HL-60/S4 (cell line): ENCODE measurements around the gene ATP2C2.

Source experiments
- in situ Hi-C: fragments of 300-500 bp; cut with MboI; formaldehyde crosslinking; loops from 2 replicates; pipeline ENCODE4 v1.14.3; 2022; ENCODE audit warnings: low sequenced_read_pairs

Gene ATP2C2

DNA sequence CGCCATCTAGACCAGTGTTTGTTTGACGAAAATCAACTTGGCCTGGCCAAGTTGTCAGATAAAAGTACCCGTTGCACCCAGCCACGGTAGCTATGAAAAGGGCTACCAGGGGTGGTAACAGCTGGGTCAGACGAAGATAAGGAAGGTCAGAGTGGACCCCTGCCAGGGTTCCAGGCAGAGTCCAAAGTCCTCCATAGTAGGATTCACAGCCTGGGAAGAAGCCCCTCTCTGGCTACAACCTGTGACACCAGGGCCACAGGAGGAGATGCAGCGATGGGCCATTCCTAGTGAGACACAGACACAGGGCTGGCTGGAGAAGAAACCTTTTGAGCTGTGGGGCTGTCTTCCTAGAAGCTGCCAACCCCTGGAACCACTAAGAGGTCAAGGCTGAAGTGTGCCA, 96.8 kb downstream of the ATP2C2 start:
- in situ Hi-C loops: no loop called here

DNA sequence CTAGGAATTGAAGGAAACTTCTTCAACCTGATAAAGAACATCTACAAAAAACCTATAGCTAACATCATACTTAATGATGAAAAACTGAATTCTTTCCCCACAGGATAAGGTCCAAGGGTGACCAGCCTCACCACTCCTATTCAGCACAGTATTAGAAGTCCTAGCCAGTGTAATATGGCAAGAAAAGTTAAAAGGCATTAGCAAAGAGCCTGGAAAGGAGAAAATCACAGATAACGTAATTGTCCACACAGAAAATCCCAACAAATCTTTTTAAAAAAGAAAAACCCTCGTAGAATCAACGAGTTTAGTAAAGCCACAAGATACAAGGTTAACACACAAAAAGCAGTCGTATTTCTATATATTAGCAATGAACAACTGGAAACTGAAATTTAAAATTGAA, 98.4 kb downstream of the ATP2C2 start:
- in situ Hi-C loops: no loop called here

DNA sequence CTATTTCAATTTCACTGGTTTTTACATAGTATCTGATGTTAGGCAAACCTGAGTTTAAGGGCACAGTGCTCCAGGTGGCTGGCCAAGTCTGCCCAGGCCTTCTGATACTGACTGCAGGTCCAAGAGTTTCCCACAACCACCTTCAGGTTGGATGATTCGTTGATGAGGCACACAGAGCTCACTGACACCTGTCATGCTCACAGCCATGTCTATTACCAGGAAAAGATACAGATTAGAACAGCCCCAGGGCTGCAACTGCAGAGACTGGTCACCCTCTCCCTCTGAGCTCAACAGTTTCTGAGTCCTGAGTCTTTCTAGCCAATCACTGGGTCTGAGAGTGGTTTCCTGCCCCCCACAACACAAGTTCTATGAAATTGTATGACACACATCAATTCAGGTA, 98.9 kb downstream of the ATP2C2 start:
- in situ Hi-C loops: no loop called here

DNA sequence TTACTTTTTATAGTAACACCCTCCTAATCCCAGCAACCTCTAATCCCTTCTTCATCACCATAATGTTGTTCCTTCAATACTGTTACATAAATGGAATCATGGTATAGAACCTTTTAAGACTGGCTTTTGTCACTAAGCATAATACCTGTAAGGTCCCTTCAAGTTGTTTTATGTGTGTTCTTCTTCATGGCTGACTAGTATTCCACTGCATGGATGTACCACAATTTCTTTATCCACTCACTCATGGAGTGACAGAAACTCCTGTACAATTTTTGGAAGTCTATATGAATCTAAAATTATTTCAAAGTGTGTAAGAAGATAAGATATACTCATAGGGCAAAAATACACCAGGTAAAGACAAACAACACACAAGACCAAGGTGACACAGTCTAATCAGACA, 99.4 kb downstream of the ATP2C2 start:
- in situ Hi-C loops: no loop called here

DNA sequence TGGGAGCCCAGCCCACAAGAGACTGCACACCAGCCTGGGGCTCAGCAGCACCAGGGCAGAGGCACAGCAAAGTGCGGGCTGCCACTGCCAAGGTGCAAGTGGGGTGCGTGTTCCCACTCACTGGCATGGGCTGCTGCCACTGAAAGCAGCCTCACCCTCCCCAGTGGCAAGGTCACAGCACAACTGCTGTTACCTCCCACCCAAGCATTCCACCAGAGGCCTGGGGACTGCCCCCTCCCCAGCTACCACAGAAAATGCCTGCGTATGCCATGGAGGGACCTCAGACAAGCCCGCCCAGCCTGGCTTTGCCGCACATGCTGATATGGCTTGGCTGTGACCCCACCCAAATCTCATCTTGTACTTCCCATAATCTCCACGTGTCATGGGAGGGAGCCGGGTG, 103.0 kb downstream of the ATP2C2 start:
- in situ Hi-C loops: no loop called here

DNA sequence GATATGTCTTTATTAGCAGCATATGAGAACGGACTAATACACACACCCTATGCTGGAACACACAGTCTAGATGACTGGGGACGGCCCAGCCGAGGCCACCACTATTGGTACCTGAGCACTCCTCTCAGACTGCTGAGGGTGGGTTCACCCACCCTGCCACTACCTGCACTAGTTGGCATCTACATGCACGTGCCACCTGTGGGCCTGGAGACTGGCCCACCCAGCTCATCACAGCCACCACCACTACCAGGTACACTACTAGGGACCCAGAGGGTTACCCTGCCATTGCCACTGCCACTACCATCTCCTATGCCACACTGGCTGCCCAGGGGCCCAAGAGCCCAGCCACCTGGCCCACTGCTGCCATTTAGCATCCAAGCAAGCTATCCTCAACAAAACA, 103.6 kb downstream of the ATP2C2 start:
- in situ Hi-C loops: no loop called here

DNA sequence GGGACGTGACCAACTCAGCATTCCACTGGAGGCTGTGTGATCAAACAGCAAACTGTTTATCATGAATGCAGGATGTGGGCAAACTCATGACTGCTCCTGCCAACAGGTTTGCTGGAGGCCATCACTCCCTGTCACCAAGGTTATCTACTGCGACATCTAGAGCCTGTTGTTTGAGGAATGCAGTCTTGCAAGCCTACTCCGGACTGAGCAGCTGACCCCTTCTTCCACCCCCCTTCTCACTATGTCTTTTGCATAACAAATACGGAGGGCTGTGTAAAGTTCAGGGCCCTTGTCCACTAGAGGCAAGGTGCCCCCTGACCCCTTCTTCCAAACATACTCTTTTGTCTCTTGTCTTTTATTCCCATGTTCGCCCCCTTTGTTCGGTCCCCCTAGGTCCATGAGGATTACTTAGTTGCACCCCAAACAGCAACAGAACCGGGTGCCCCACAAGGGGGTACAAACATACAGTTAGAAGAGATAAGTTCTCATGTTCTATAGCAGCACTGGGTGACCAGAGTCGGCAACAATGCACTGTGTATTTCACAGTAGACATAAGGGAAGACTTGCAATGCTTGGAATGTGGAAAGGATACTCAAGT, 107.4 kb downstream of the ATP2C2 start:
- in situ Hi-C loops: loop anchor here (25.0 kb wide), 2 partner anchors 188 to 513 kb away; partner anchors contain the start of genes NECAB2, OSGIN1 and WFDC1

DNA sequence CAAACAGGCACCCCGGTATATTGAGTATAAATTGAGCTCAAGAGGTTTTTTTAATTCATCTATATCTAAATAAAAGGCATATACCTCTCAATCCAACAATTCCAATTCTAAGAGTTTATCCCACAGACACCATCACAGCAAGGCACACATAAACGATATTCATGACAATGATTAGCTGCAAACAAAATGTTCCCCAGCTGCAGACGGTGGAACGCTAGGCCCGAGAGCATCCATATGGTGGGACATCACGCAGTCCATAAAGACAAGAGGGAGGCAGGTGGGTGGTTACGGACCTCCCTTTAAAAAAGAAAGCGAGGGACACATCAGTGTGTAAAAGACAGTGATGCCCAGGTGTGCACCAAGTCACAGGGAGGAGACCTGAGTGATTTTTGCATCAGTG, 108.1 kb downstream of the ATP2C2 start:
- in situ Hi-C loops: loop anchor here (25.0 kb wide), 2 partner anchors 189 to 514 kb away; partner anchors contain the start of genes NECAB2, OSGIN1 and WFDC1

DNA sequence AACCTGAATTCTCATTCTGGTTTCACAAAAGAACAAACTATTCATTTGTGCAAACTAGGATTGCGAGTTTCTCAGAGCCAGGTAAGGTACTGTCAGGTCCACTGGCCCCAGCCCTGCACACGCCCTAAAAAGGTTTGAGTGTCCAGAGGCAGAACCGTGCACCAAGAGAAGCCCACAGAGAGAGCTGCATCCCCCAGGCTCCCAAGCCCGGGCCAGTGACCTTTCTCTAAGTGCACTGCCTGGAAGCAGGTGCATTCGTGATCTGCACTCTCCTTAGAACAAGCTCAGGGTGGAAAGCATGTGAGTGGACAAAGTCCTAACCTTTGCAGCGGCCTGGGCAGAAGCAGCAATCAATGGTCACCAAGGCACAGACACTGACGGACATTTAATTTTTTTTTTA, 109.3 kb downstream of the ATP2C2 start:
- in situ Hi-C loops: loop anchor here (25.0 kb wide), 2 partner anchors 190 to 515 kb away; partner anchors contain the start of genes NECAB2, OSGIN1 and WFDC1

DNA sequence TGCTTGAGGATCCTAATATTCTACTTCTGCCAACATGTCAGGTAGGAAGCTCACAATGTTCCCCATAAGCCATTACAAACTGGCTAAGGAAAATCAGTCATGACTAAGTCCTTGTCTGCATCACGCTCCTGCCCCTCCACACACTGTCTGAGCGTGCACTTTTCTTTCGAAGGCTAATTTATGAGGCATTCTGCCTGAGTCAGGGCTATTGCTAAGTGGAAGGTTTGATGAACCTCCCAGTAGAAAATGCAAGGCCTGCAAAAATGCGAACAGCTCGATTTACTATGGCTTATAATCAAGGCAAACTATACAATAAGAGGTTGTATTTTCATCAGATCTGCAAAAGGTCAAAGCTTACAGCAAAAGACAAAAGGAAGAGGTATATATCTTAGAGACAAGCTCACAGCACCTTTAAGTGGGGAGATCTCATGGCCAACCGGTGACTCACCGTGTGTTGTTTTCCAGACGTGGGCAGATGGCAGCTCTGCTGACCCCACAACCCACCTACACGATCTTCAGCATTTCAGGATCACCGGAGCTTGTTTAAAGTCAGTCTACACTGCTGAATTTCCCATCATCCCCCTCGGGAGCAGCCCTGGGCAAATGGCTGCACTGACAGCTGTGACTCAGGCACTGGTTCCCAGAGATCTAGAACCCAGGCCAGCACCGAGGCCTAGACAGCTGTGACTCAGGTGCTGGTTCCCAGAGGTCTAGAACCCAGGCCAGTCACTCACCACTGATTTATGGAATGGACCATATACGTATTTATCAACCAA, 110.0 kb downstream of the ATP2C2 start:
- in situ Hi-C loops: loop anchor here (25.0 kb wide), 2 partner anchors 191 to 516 kb away; partner anchors contain the start of genes NECAB2, OSGIN1 and WFDC1

DNA sequence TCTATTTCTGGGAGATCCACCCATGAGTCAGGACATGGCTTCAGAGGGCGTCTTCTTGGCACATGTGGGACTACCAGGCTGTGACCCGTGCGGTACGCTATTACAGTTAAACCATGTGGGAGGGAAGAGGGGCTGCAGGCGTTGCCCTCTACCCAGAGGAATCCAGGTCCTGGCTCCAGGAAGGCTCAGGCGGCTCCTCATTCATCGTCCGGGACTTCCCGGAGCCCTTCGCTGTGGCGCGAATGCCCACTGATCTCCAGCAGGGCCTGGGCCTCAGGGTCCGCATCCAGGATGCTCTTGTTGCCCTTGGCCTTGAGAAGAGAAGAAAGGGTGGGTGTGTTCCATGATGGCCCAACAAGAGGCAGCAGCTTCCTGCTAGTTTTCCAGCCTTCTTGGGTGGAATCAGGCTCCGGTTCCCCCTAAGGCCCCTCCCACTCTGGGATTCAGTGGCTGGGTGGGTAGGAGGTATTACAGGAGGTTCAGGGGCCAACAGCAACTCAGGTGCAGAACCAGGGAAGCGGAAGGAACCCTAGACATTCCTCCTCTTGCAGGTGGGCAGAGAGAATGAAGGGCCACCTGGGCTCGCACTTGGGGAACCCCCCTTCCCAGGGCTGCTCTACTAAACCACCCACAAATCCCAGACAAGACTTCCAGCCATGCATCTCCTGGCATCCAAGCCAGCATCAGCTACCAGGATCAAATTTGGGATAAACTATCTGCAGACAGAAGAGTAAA, 111.5 kb downstream of the ATP2C2 start:
- in situ Hi-C loops: loop anchor here (25.0 kb wide), 2 partner anchors 193 to 518 kb away; partner anchors contain the start of genes NECAB2, OSGIN1 and WFDC1

DNA sequence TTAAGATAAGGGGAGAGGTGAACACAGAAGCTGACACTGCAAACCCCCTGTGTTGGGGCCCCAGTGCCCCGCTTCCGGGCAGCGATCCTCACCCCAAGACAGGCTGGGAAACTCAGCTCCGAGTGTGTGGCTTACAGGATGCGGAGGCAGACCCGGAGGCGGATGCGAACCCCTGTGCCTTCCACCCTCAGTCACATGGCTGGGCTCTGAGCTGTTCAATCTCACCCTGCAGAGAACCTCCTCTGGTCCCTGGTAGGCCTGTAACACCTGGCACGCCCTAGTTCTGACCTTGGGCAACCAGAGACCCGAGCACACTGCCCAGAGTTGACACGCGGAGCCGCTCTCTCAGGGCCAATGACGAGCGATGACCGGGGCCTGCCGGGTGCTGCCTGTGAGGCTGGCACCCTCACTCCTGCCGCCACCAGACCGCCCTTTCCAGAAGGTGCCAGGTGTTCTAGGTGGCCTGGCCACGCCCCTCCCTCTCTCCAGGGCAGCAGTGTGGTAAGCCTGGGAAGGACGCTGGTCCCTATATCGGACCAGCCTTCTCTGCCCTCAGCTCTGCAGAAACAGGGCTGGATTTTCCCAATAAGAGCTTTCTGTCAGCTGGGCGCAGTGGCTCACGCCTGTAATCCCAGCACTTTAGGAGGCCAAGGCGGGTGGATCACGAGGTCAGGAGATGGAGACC, 112.9 kb downstream of the ATP2C2 start:
- in situ Hi-C loops: loop anchor here (25.0 kb wide), 2 partner anchors 194 to 519 kb away; partner anchors contain the start of genes NECAB2, OSGIN1 and WFDC1

DNA sequence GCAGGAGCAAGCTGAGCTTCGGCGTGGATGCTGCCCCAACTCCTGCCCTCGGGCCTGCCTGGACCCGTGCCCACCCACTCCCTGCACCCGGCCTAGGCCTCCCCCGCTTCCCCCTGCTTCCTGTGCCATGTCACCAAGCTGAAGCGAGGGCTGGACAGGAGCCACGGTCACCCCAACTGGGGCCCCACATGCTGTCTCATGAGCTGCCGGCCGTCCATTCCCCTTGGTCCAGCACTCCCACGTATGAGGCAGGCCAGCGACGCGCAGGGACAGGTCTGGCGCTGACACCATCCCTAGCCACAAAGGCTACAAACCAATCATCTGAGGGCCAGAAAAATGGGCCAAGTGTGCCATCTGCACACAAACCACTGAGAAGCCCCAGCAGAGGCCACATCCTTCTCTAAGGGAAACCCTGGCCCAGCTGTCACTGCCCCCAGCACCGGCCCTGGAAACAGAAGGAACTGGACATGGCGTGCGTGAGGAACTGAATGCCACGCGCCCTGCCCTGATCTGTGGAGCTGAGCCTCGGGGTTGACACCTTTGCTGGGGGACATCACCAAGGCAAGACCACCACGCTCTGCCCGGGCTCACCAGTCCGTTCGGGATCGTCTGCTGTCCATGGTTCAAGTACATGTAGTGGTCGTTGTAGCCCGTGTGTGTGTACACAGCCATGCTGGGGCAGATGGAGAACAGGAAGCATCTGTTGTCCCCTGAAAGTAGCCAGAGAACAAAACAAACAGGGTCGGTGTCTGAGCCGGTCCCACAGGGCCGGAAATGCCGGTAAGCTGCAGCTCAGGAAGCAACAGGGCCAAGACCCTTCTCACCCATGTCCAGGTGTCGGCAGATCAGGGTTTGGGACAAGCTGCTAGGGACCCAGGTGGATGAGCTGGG, 113.9 kb downstream of the ATP2C2 start:
- in situ Hi-C loops: loop anchor here (25.0 kb wide), 2 partner anchors 195 to 520 kb away; partner anchors contain the start of genes NECAB2, OSGIN1 and WFDC1

DNA sequence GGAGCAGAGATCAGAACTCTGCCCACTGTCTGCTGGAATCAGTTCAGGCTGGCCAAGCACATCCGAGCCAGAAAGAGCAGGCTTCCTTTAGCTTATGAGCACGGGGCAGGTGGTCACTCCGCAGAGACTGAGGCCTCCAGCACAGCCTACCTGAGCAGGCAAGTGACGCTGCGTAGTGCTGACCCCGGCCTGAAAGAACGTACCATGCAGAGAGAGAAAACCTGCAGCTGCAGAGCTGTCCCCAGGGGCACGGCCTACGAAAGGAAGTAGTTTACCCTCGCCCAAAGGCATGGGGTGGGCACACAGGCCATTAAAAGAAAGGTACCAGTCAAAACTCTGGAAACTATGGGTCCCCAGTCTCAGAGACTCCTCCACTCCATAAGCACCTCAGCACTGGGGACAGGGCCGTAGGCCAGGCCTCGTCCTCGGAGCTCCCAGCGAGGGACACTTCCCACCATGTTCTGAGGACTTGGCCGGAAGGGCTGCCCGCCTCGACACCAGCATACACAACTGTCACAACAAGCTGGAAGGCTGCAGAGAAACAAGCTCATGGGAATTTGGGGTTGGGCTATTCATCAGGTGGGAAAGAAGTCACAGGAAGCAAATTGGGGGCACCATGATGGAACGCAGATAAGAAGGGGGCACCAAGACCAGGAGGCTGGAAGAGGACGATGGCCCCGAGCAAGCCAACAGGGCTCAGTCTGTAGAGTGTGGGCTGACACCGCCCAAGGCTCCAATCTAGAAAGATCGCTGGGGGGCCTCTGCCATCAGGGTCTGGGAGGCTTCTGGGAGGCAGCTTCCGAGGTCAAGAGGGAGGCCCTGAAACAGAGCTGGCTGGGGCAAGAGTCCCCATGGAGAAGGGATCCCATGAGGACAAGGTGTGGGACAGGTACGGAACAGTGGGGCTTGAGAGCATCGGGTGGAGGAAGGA, 114.9 kb downstream of the ATP2C2 start:
- in situ Hi-C loops: loop anchor here (25.0 kb wide), 2 partner anchors 196 to 521 kb away; partner anchors contain the start of genes NECAB2, OSGIN1 and WFDC1

DNA sequence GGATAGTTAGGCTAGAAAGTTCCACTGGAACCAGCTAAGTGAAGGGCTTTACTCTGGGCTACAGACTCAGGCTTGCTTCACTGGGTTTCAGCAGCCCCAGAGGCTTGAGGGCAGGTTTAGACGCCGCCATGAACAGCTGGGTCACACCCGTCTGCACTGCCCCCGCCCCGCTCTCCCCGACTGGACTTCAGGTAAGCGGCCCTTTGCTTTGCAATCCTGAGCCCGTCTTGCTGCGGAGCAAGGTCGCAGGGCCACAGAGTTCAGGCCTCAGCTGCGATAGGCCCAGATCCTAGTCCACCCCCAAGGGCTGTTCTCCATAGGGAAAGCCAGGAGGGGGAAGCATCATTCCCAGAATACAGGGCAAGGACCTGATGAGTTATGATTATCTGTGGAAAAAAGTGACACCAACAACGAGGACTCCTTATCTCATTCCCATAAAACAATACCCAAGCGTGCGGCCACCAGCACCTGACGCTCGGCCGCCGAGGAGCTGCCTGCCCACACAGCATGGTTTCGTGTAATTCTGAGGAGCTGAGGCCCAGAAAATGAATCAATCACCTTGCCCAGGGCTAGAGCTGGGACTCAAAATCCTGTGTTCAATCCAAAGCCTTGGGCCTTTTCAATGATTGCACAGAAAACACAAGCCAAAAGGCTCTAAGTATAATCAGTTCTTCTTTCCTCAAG, 115.7 kb downstream of the ATP2C2 start:
- in situ Hi-C loops: loop anchor here (25.0 kb wide), 2 partner anchors 197 to 522 kb away; partner anchors contain the start of genes NECAB2, OSGIN1 and WFDC1

DNA sequence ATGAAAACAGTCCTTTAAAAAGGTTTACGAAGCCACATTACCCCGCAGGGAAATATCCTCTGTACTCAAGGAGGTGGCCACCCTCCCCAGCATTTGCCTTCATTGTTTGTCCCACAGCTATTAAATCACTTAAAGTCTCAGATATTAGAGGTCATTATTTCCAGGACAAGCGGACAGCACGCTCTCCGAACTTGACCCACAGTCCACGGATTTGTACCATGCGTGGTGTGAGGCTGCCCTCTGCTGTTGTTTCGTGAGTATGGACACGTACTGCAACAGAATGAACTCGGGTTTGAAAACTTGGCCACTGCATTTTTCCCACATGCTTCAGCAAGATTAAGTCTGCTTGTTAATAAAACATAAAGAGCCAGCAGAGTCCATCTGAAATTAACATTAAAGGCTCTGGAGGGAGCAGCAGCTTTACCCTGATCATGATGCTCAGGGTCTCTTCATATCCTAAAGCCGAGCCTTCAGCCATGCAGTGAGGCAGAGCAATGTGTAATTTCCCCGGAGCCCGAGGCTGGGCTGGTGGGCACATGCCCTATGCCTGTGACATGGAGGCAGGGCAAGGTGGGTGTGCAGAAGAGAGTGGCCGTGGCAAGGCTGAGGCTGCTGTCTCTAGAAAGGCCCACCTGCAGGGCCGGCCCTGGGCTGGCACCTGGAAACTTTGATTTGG, 116.4 kb downstream of the ATP2C2 start:
- in situ Hi-C loops: loop anchor here (25.0 kb wide), 2 partner anchors 197 to 522 kb away; partner anchors contain the start of genes NECAB2, OSGIN1 and WFDC1
